RWPE2 (cell line): ENCODE measurements around the gene SLC6A15.

ENCODE experiments used
- ATAC-seq: fragments of 200-7000 bp; cut with Tn5 transposase; 3 replicates; pipeline ENCODE4 v1.9.1; 2021; ENCODE audit warnings: low read depth
- DNase-seq: peaks from one replicate; pipeline ENCODE4 v3.0.0-alpha.2; 2020; ENCODE audit warnings: low spot score
- H3K27ac ChIP-seq: fragments of 450-650 bp; 2 replicates; pipeline ENCODE4 v1.5.1; 2017; ENCODE audit warnings: mild to moderate bottlenecking; ENCODE audit not compliant: poor library complexity, severe bottlenecking
- H3K27me3 ChIP-seq: fragments of 250-450 bp; sonication (Bioruptor Pico); 2 replicates; pipeline ENCODE4 v1.5.1; 2021; ENCODE audit warnings: mild to moderate bottlenecking, moderate library complexity; ENCODE audit not compliant: insufficient read depth, poor library complexity, severe bottlenecking
- H3K36me3 ChIP-seq: fragments of 250-450 bp; sonication (Bioruptor Pico); 2 replicates; pipeline ENCODE4 v1.5.1; 2020; ENCODE audit warnings: low read depth, mild to moderate bottlenecking, moderate library complexity
- H3K4me1 ChIP-seq: fragments of 250-450 bp; sonication (Bioruptor Pico); 2 replicates; pipeline ENCODE4 v1.5.1; 2021; ENCODE audit warnings: mild to moderate bottlenecking, moderate library complexity; ENCODE audit not compliant: insufficient read depth, poor library complexity, severe bottlenecking
- H3K4me3 ChIP-seq: fragments of 250-450 bp; sonication (Bioruptor Pico); 2 replicates; pipeline ENCODE4 v1.5.1; 2021; ENCODE audit warnings: mild to moderate bottlenecking, moderate library complexity; ENCODE audit not compliant: severe bottlenecking
- H3K9me3 ChIP-seq: fragments of 250-450 bp; sonication (Bioruptor Pico); 2 replicates; pipeline ENCODE4 v1.5.1; 2021; ENCODE audit warnings: mild to moderate bottlenecking, moderate library complexity; ENCODE audit not compliant: severe bottlenecking
- CTCF ChIP-seq: fragments of 450-650 bp; IDR thresholded peaks from one replicate; pipeline ENCODE4 v1.5.1; 2017; ENCODE audit warnings: mild to moderate bottlenecking, moderate library complexity; ENCODE audit not compliant: poor library complexity, severe bottlenecking

Gene SLC6A15

GRCh38 chr12:84910549-84911241 lies 1.9 kb downstream of the SLC6A15 start:
- Histone ChIP-seq H3K36me3 (peaks cover 10% of the 10 kb centered on the region; the same call in 1 of the 2 replicates), H3K4me1 (peaks cover 8% of the 10 kb centered on the region), H3K27me3 (no peaks in the 10 kb centered on the region), H3K9me3 (no peaks in the 10 kb centered on the region), H3K4me3 (peak overlapping the region; percentile 80), H3K27ac (peak overlapping the region; percentile 82)
- no peak for TF ChIP-seq CTCF
- ATAC-seq: peak; percentile 22; the same call in 1 of the 3 replicates
- no peak for DNase-seq

DNA sequence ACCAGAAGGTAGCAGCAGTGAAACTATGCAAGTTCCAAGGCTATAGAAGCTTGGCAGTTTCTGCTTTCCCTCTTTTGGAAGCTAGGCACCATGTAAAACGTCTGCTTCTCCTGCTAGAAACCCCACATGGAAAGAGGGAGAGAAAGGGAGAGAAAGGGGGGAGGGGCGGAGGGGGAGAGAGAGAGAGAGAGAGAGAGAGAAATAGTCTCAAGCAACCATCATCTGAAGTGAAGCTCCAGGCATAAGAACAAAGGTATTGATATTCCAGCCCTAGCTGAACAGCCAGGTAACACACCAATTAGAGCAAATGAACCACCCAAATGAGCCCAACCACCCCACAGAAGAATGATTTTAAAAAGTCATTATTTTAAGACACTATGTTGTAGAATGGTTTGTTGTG lies 8.5 kb downstream of the SLC6A15 start:
- Histone ChIP-seq H3K27me3 (no peaks in the 10 kb centered on the region), H3K4me3 (no peak overlapping the region), H3K9me3 (no peaks in the 10 kb centered on the region), H3K36me3 (peaks cover 8% of the 10 kb centered on the region), H3K4me1 (no peaks in the 10 kb centered on the region), H3K27ac (no peak overlapping the region)
- ATAC-seq: no peak
- DNase-seq: no peak
- no peak for TF ChIP-seq CTCF

GRCh38 chr12:84891106-84891838 lies 21.3 kb downstream of the SLC6A15 start:
- no peak for TF ChIP-seq CTCF
- ATAC-seq (no peak), DNase-seq (no peak)
- H3K27me3 ChIP-seq: no peaks in the 10 kb centered on the region
- H3K4me1 ChIP-seq: no peaks in the 10 kb centered on the region
- H3K36me3 ChIP-seq: peaks cover 22% of the 10 kb centered on the region
- H3K4me3 ChIP-seq: no peak overlapping the region
- H3K9me3 ChIP-seq: no peaks in the 10 kb centered on the region
- H3K27ac ChIP-seq: no peak overlapping the region

DNA sequence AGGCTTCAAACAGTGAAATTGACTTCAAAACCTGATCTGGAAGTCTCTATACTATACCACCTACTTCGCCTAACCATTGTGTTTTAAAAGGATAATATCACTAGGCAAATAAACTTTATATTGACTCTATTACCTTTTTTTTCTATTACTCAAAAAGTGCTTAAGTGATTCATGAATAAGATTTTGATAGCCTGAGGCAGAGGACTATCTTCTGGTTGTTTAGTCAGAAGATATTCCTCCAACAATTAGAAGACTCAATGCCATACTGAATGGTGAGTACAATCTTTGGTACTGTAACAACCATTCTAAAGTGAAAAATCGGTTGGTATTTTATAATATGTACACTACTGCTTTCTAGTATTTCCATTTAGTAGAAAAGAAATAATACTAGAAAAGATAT lies 22.8 kb downstream of the SLC6A15 start:
- no peak for ATAC-seq
- no peak for DNase-seq
- H3K4me3 ChIP-seq: no peak overlapping the region
- H3K36me3 ChIP-seq: peaks cover 28% of the 10 kb centered on the region
- no peak for TF ChIP-seq CTCF
- H3K4me1 ChIP-seq: no peaks in the 10 kb centered on the region
- H3K27ac ChIP-seq: no peak overlapping the region
- H3K27me3 ChIP-seq: no peaks in the 10 kb centered on the region
- H3K9me3 ChIP-seq: no peaks in the 10 kb centered on the region

DNA sequence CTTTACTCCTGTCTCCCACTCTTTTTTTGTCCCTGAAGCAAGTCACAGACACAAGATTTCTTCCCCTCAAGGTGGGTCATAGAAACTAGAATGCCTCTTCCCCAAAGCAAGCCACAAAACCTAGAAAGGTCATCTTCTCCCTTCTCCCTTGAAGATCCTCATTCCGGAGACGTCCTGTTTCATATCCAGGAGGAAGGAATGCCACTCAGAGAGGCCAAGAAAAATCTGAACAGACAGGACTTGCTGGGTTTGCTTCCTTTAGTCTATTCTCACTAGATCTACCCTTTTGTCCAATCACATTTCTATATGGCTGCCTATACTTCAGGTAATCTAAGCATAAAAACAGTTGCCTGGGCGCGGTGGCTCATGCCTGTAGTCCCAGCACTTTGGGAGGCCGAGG lies 23.7 kb downstream of the SLC6A15 start:
- ATAC-seq (no peak), DNase-seq (no peak)
- Histone ChIP-seq H3K27me3 (no peaks in the 10 kb centered on the region), H3K27ac (no peak overlapping the region), H3K4me3 (no peak overlapping the region), H3K36me3 (peaks cover 38% of the 10 kb centered on the region), H3K9me3 (no peaks in the 10 kb centered on the region), H3K4me1 (no peaks in the 10 kb centered on the region)
- TF ChIP-seq CTCF: no peak
